ENCODE results near the gene LMTK2.

LMTK2 gene

DNA sequence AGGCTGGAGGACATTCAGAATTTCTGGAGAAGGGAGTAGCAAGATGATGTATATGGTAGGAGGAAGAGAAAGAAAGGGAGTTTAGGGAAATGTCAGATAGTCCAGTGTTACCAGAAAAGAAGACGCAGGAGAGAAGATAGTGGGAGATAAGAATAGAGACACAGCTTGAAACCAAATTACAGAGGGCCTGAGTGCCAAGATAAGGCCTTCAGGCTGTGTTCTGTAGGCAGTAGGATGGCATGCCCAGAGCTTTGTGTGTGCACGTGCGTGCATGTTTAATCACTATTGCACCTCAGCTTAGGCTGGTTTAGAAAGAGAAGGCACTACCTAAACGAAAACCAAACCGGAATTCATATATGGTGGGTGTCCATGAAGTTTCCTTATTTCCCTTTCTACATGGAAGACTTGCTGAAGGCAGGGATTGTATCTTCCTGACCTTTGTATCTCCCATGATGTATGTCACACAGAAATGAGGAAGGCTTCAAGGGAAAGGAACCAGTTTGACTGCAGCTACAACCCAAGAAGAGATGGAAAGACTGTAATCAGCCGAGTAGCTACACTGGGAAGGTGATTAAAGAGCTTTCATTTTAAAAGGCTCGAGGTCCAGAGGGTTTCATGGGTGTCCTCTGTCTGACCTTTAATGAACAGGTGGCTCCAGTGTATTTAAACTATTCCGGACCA is 68.7 kb downstream of the LMTK2 start:
- no peak overlapping the region for H2AFZ ChIP-seq (ENCODE audit: low read length)
- no peaks in the 10 kb centered on the region for H3K79me2 ChIP-seq (ENCODE audit: insufficient read depth, low read length)
- no peak overlapping the region for H3K9ac ChIP-seq (ENCODE audit: low read depth, low read length, poor library complexity, severe bottlenecking)
- H3K9me2 ChIP-seq (replicated peaks; ENCODE audit: low read depth, low read length), result no peaks in the 10 kb centered on the region
- TF ChIP-seq EZH2phosphoT487 (IDR thresholded peaks at IDR 0.05; ENCODE audit: borderline replicate concordance), result no peak
- TF ChIP-seq, protein P1, sequence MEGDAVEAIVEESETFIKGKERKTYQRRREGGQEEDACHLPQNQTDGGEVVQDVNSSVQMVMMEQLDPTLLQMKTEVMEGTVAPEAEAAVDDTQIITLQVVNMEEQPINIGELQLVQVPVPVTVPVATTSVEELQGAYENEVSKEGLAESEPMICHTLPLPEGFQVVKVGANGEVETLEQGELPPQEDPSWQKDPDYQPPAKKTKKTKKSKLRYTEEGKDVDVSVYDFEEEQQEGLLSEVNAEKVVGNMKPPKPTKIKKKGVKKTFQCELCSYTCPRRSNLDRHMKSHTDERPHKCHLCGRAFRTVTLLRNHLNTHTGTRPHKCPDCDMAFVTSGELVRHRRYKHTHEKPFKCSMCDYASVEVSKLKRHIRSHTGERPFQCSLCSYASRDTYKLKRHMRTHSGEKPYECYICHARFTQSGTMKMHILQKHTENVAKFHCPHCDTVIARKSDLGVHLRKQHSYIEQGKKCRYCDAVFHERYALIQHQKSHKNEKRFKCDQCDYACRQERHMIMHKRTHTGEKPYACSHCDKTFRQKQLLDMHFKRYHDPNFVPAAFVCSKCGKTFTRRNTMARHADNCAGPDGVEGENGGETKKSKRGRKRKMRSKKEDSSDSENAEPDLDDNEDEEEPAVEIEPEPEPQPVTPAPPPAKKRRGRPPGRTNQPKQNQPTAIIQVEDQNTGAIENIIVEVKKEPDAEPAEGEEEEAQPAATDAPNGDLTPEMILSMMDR (conservative IDR thresholded peaks at IDR 0.05; ENCODE audit: low read length), result no peak
- H3K9me3 ChIP-seq (ENCODE audit: insufficient read depth, low read depth, low read length), result no peaks in the 10 kb centered on the region
- H3K4me2 ChIP-seq (ENCODE audit: low read depth, low read length, poor library complexity, severe bottlenecking), result no peak overlapping the region
- H3K27me3 ChIP-seq (ENCODE audit: insufficient read depth, low read length, poor library complexity, severe bottlenecking), result no peaks in the 10 kb centered on the region
- H4K20me1 ChIP-seq (ENCODE audit: insufficient read depth, low read length, poor library complexity, severe bottlenecking), result no peaks in the 10 kb centered on the region
- peaks cover 33% of the 10 kb centered on the region; the same call in 1 of the 2 replicates for H3K36me3 ChIP-seq (ENCODE audit: insufficient read depth, low read length)
- H3K4me3 ChIP-seq (ENCODE audit: low read length, poor library complexity, severe bottlenecking), result no peak overlapping the region
- H3K4me1 ChIP-seq (ENCODE audit: insufficient read depth, low read length, poor library complexity, severe bottlenecking), result no peaks in the 10 kb centered on the region
- no peaks in the 10 kb centered on the region for H3F3A ChIP-seq (ENCODE audit: low read depth)

DNA sequence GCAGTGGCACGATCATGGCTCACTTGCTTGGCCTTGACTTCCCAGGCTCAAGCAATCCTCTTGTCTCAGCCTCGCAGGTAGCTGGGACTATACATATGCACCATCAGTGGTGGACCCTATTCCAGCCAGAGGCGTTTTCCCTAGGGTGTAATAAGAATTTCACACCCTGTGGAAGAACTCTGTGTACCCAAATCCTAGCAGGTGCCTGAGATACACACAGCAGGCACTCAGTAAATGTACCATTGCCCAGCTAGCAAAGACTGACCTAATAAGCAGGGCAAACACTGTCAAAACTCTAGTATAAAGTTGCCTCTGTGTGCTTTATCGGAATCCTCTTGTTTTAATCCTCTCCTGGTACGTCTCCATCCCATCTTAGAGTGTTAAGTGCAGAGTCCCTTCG is 70.9 kb downstream of the LMTK2 start:
- Histone ChIP-seq H3K9ac (ENCODE audit: low read depth, low read length, poor library complexity, severe bottlenecking) (no peak overlapping the region), H2AFZ (ENCODE audit: low read length) (no peak overlapping the region), H3K4me2 (ENCODE audit: low read depth, low read length, poor library complexity, severe bottlenecking) (no peak overlapping the region), H3K36me3 (ENCODE audit: insufficient read depth, low read length) (peaks cover 24% of the 10 kb centered on the region; the same call in 1 of the 2 replicates), H3K9me3 (ENCODE audit: insufficient read depth, low read depth, low read length) (no peaks in the 10 kb centered on the region), H3K4me1 (ENCODE audit: insufficient read depth, low read length, poor library complexity, severe bottlenecking) (no peaks in the 10 kb centered on the region), H4K20me1 (ENCODE audit: insufficient read depth, low read length, poor library complexity, severe bottlenecking) (no peaks in the 10 kb centered on the region), H3K27me3 (ENCODE audit: insufficient read depth, low read length, poor library complexity, severe bottlenecking) (no peaks in the 10 kb centered on the region), H3F3A (ENCODE audit: low read depth) (no peaks in the 10 kb centered on the region), H3K79me2 (ENCODE audit: insufficient read depth, low read length) (no peaks in the 10 kb centered on the region), H3K9me2 (replicated peaks; ENCODE audit: low read depth, low read length) (no peaks in the 10 kb centered on the region), H3K4me3 (ENCODE audit: low read length, poor library complexity, severe bottlenecking) (no peak overlapping the region)
- TF ChIP-seq, protein P1 (conservative IDR thresholded peaks at IDR 0.05; ENCODE audit: low read length), result no peak
- TF ChIP-seq EZH2phosphoT487 (IDR thresholded peaks at IDR 0.05; ENCODE audit: borderline replicate concordance), result no peak

GRCh38 chr7:98178321-98178720 is 71.7 kb downstream of the LMTK2 start:
- Histone ChIP-seq H3K9me3 (ENCODE audit: insufficient read depth, low read depth, low read length) (no peaks in the 10 kb centered on the region), H3F3A (ENCODE audit: low read depth) (no peaks in the 10 kb centered on the region), H3K36me3 (ENCODE audit: insufficient read depth, low read length) (peaks cover 18% of the 10 kb centered on the region; the same call in 1 of the 2 replicates), H4K20me1 (ENCODE audit: insufficient read depth, low read length, poor library complexity, severe bottlenecking) (no peaks in the 10 kb centered on the region), H3K27me3 (ENCODE audit: insufficient read depth, low read length, poor library complexity, severe bottlenecking) (no peaks in the 10 kb centered on the region), H2AFZ (ENCODE audit: low read length) (no peak overlapping the region), H3K9me2 (replicated peaks; ENCODE audit: low read depth, low read length) (no peaks in the 10 kb centered on the region), H3K4me1 (ENCODE audit: insufficient read depth, low read length, poor library complexity, severe bottlenecking) (no peaks in the 10 kb centered on the region), H3K4me2 (ENCODE audit: low read depth, low read length, poor library complexity, severe bottlenecking) (no peak overlapping the region), H3K4me3 (ENCODE audit: low read length, poor library complexity, severe bottlenecking) (no peak overlapping the region), H3K79me2 (ENCODE audit: insufficient read depth, low read length) (no peaks in the 10 kb centered on the region), H3K9ac (ENCODE audit: low read depth, low read length, poor library complexity, severe bottlenecking) (no peak overlapping the region)
- TF ChIP-seq, protein P1 (conservative IDR thresholded peaks at IDR 0.05; ENCODE audit: low read length), result no peak
- no peak for TF ChIP-seq EZH2phosphoT487 (IDR thresholded peaks at IDR 0.05; ENCODE audit: borderline replicate concordance)

Measured in Loucy (cell line).